NCI-H345 (cell line): ENCODE measurements around the gene LIN54.
"Not testable (repeated sequence)": the region's sequence is repeated elsewhere in the genome, so short reads cannot be mapped to it uniquely, and the experiment has no call there.

Experiments
- DNase-seq: peaks from one replicate; lab custom pipeline; 2025; lab: John Stamatoyannopoulos, UW

Gene LIN54

GRCh38 chr4:83010522-83011318, at the start of gene LIN54:
Gene LIN54, minus strand, starts transcription at chr4:83010823. Its CDS starts 25,979 bp downstream, at chr4:82984844.
- peak; percentile 53 for DNase-seq

- no peak for DNase-seq
These were observed 44.3 kb upstream of the LIN54 start for GRCh38 chr4:83054928-83055327.

GRCh38 chr4:83048781-83049180, 38.2 kb upstream of the LIN54 start:
- not testable (repeated sequence) for DNase-seq

- no peak for DNase-seq
These were observed 36.3 kb upstream of the LIN54 start for GRCh38 chr4:83046693-83047473.

- no peak for DNase-seq
These were observed 33.3 kb upstream of the LIN54 start for GRCh38 chr4:83043801-83044407.

GRCh38 chr4:83043157-83043556, 32.5 kb upstream of the LIN54 start:
- not testable (repeated sequence) for DNase-seq

- no peak for DNase-seq
These were observed 29.6 kb upstream of the LIN54 start for GRCh38 chr4:83040269-83040668.

GRCh38 chr4:83036991-83037665, 26.5 kb upstream of the LIN54 start:
- no peak for DNase-seq

- peak; percentile 99 for DNase-seq
These were observed 24.2 kb upstream of the LIN54 start, which contains the start of gene COPS4 for GRCh38 chr4:83034630-83035494. Gene COPS4, plus strand, starts transcription at chr4:83035183. Its CDS starts 42 bp downstream, at chr4:83035225.

- DNase-seq: no peak
These were observed 19.1 kb upstream of the LIN54 start for GRCh38 chr4:83029688-83030087.

GRCh38 chr4:83028976-83029375, 18.4 kb upstream of the LIN54 start:
- no peak for DNase-seq

- no peak for DNase-seq
These were observed 14.9 kb upstream of the LIN54 start for GRCh38 chr4:83025563-83025962.

- DNase-seq: no peak
These were observed 13.6 kb upstream of the LIN54 start for GRCh38 chr4:83024233-83024632.

GRCh38 chr4:83023599-83023998, 13.0 kb upstream of the LIN54 start:
- not testable (repeated sequence) for DNase-seq

GRCh38 chr4:83022724-83023450, 12.3 kb upstream of the LIN54 start:
- DNase-seq: no peak

GRCh38 chr4:83019794-83020494, 9.3 kb upstream of the LIN54 start:
- DNase-seq: no peak

GRCh38 chr4:83013902-83014301, 3.3 kb upstream of the LIN54 start:
- no peak for DNase-seq

GRCh38 chr4:83013420-83013867, 2.8 kb upstream of the LIN54 start:
- no peak for DNase-seq

GRCh38 chr4:83012687-83013419, 2.2 kb upstream of the LIN54 start:
- DNase-seq: peak; percentile 97
